HCT116 (cell line): ENCODE measurements around the gene ZNF521. TPM values are rescaled to one million over a fixed set of nuclear protein-coding genes. Genes with fewer than 3 reads are reported as not detected.

Source experiments
- ATAC-seq: fragments of 200-7000 bp; cut with Tn5 transposase; 2 replicates; pipeline ENCODE4 v1.9.1; 2020; ENCODE audit warnings: mild to moderate bottlenecking, moderate library complexity
- BruUV-seq: library from RNA; stranded (reverse); fragments of 400-500 nt; replicated peaks from 2 replicates; lab custom pipeline; 2021; lab: Mats Ljungman, UMichigan
- CTCF ChIA-PET: fragments of 300-600 bp; sonication (Branson Sonifier 250); formaldehyde crosslinking; loops from one replicate; lab custom pipeline; 2021; ENCODE audit warnings: antibody characterized with exemption; lab: Charles Lee
- POLR2A ChIA-PET: fragments of 300-600, 350-600 bp; sonication (Branson Sonifier 250); formaldehyde crosslinking; loops from one replicate; lab custom pipeline; 2021; ENCODE audit warnings: antibody characterized with exemption; lab: Charles Lee
- RAD21 ChIA-PET, 2 experiments: fragments of 300-600 bp; sonication (Branson Sonifier 250); formaldehyde crosslinking; loops; one replicate each; lab custom pipeline; 2023; ENCODE audit warnings: low total read pairs in 2 of 2; ENCODE audit not compliant: uncharacterized antibody in 2 of 2, unreplicated experiment in 2 of 2, low non-redundant PET in 1 of 2; lab: Charles Lee
- DNase-seq: peaks from one replicate; pipeline ENCODE4 v3.0.0-alpha.2; 2010; ENCODE audit warnings: low read depth, low spot score
- H2AFZ ChIP-seq: fragments of 200-600 bp; shearing (Covaris generic), sonication (generic); 2 replicates; pipeline ENCODE4 v1.6.1; 2017; ENCODE audit warnings: low read depth, mixed run types, mixed read lengths, antibody characterized with exemption, low read length; ENCODE audit not compliant: poor library complexity, severe bottlenecking
- H3K27ac ChIP-seq: 2 replicates; pipeline ENCODE4 v1.5.1; 2012; ENCODE audit warnings: low read depth, low read length
- H3K27me3 ChIP-seq: fragments of 200-600 bp; sonication (generic); 2 replicates; pipeline ENCODE4 v1.6.1; 2016; ENCODE audit warnings: mixed run types, low read length, mixed read lengths; ENCODE audit not compliant: insufficient read depth
- H3K36me3 ChIP-seq, 2 experiments: fragments of 200-500 bp in 1 of 2; fragments of 200-600 bp in 1 of 2; sonication (Bioruptor generic) in 1 of 2; sonication (generic) in 1 of 2; 2 replicates each; pipeline versions ENCODE4 v1.5.1 to v1.6.1; 2014 to 2016; ENCODE audit warnings: low read length in 2 of 2, inconsistent platforms in 1 of 2, mixed read lengths in 1 of 2, mixed run types in 1 of 2; ENCODE audit not compliant: insufficient read depth in 2 of 2, control insufficient read depth in 1 of 2
- H3K4me1 ChIP-seq, 2 experiments: fragments of 200-600 bp in 1 of 2; sonication (generic) in 1 of 2; 2 replicates each; pipeline versions ENCODE4 v1.5.1 to v1.6.1; 2012 to 2017; ENCODE audit warnings: low read length in 2 of 2, inconsistent platforms in 1 of 2, mild to moderate bottlenecking in 1 of 2, mixed read lengths in 1 of 2, mixed run types in 1 of 2, moderate library complexity in 1 of 2; ENCODE audit not compliant: insufficient read depth in 2 of 2, control insufficient read depth in 1 of 2
- H3K4me2 ChIP-seq: fragments of 200-600 bp; sonication (generic); 2 replicates; pipeline ENCODE4 v1.6.1; 2017; ENCODE audit warnings: mixed run types, low read length, mixed read lengths
- H3K4me3 ChIP-seq, 2 experiments: fragments of 200-600 bp in 1 of 2; sonication (generic) in 1 of 2; replicated peaks in 1 of 2; 2 replicates each; pipeline ENCODE4 v1.5.1; 2011 to 2016; ENCODE audit warnings: low read length in 2 of 2, control low read depth in 1 of 2, low read depth in 1 of 2, mild to moderate bottlenecking in 1 of 2, mixed read lengths in 1 of 2, mixed run types in 1 of 2
- H3K79me2 ChIP-seq: fragments of 200-600 bp; sonication (generic); 2 replicates; pipeline ENCODE4 v1.6.1; 2017; ENCODE audit warnings: mild to moderate bottlenecking, mixed run types, low read length, moderate library complexity, mixed read lengths; ENCODE audit not compliant: insufficient read depth
- H3K9ac ChIP-seq: fragments of 200-600 bp; sonication (generic); 2 replicates; pipeline ENCODE4 v1.6.1; 2016; ENCODE audit warnings: low read length, mixed read lengths
- H3K9me2 ChIP-seq: fragments of 200-600 bp; sonication (generic), shearing (Covaris generic); 2 replicates; pipeline ENCODE4 v1.6.1; 2017; ENCODE audit warnings: mixed run types, mild to moderate bottlenecking, moderate library complexity; ENCODE audit not compliant: insufficient read depth
- H3K9me3 ChIP-seq, 2 experiments: fragments of 200-500 bp in 1 of 2; fragments of 200-600 bp in 1 of 2; sonication (Bioruptor generic) in 1 of 2; sonication (generic) in 1 of 2; 2 replicates each; pipeline ENCODE4 v1.6.1; 2014 to 2017; ENCODE audit warnings: low read length in 2 of 2, mixed read lengths in 2 of 2, inconsistent platforms in 1 of 2, low read depth in 1 of 2, mild to moderate bottlenecking in 1 of 2, mixed run types in 1 of 2, moderate library complexity in 1 of 2; ENCODE audit not compliant: control insufficient read depth in 1 of 2, insufficient read depth in 1 of 2
- H4K20me1 ChIP-seq: fragments of 200-600 bp; sonication (generic), shearing (Covaris generic); 2 replicates; pipeline ENCODE4 v1.6.1; 2017; ENCODE audit warnings: mixed run types, mild to moderate bottlenecking, moderate library complexity; ENCODE audit not compliant: insufficient read depth
- ATF3 ChIP-seq: IDR thresholded peaks from 2 replicates; pipeline ENCODE4 v1.6.1; 2012
- CEBPB ChIP-seq: IDR thresholded peaks from 2 replicates; pipeline ENCODE4 v1.6.1; 2012; ENCODE audit warnings: low read depth
- ELF1 ChIP-seq: IDR thresholded peaks from 2 replicates; pipeline ENCODE4 v1.6.1; 2012; ENCODE audit warnings: low read depth, borderline replicate concordance
- EZH2phosphoT487 ChIP-seq: fragments of 200-600 bp; IDR thresholded peaks from 2 replicates; pipeline ENCODE4 v1.6.1; 2018; ENCODE audit warnings: antibody characterized with exemption, borderline replicate concordance
- FOSL1 ChIP-seq: IDR thresholded peaks from 2 replicates; pipeline ENCODE4 v1.6.1; 2012; ENCODE audit warnings: low read depth
- POLR2AphosphoS5 ChIP-seq: IDR thresholded peaks from 2 replicates; pipeline ENCODE4 v1.6.1; 2011; ENCODE audit warnings: mild to moderate bottlenecking, low read depth, low read length, moderate library complexity
- SIN3A ChIP-seq: IDR thresholded peaks from 2 replicates; pipeline ENCODE4 v1.6.1; 2012; ENCODE audit warnings: low read depth
- YY1 ChIP-seq: IDR thresholded peaks from 2 replicates; pipeline ENCODE4 v1.6.1; 2011; ENCODE audit warnings: low read length, low read depth, moderate library complexity, mild to moderate bottlenecking; ENCODE audit not compliant: insufficient replicate concordance; ENCODE audit errors: extremely low read depth
- ZBTB33 ChIP-seq: IDR thresholded peaks from 2 replicates; pipeline ENCODE4 v1.6.1; 2011; ENCODE audit warnings: mild to moderate bottlenecking, low read length, moderate library complexity; ENCODE audit not compliant: insufficient replicate concordance; ENCODE audit errors: extremely low read depth
- intact Hi-C: fragments of 100-400 bp; cut with micrococcal nuclease; formaldehyde crosslinking; loops from 2 replicates; pipeline ENCODE4 v1.10.0; 2022
- total RNA-seq: library from RNA; stranded (reverse); gene quantifications from one replicate; pipeline ENCODE4 v1.2.1, GENCODE V29; 2021; ENCODE audit not compliant: unreplicated experiment

The ZNF521 gene
- total RNA-seq, 1 experiment from 2014 or later, result 0.10 TPM

GRCh38 chr18:25075783-25076182 is 276.2 kb downstream of the ZNF521 start:
- H3K4me3 ChIP-seq, result no peak overlapping the region
- peaks cover 12% of the 10 kb centered on the region for H3K27me3 ChIP-seq
- H3K79me2 ChIP-seq, result no peaks in the 10 kb centered on the region
- no peak for DNase-seq
- H3K9ac ChIP-seq, result no peak overlapping the region
- no peak for TF ChIP-seq POLR2AphosphoS5
- H3K9me2 ChIP-seq, result no peaks in the 10 kb centered on the region
- H3K27ac ChIP-seq, result no peak overlapping the region
- no peak for ATAC-seq
- intact Hi-C loops, result no loop called here
- no TSS peak for BruUV-seq
- H4K20me1 ChIP-seq, result no peaks in the 10 kb centered on the region
- H3K4me2 ChIP-seq, result no peak overlapping the region
- no peaks in the 10 kb centered on the region for H3K4me1 ChIP-seq
- ChIA-PET RAD21 (no interaction called here), CTCF (no interaction called here), POLR2A (no interaction called here)
- H2AFZ ChIP-seq, result no peak overlapping the region
- no peaks in the 10 kb centered on the region for H3K36me3 ChIP-seq
- H3K9me3 ChIP-seq, result no peaks in the 10 kb centered on the region

GRCh38 chr18:25075331-25075730 is 276.6 kb downstream of the ZNF521 start:
- intact Hi-C loops, result no loop called here
- Histone ChIP-seq H3K9me3 (no peaks in the 10 kb centered on the region), H3K9ac (no peak overlapping the region), H3K27me3 (peaks cover 12% of the 10 kb centered on the region), H3K4me1 (no peaks in the 10 kb centered on the region), H4K20me1 (no peaks in the 10 kb centered on the region), H3K4me3 (no peak overlapping the region), H3K9me2 (no peaks in the 10 kb centered on the region), H3K27ac (no peak overlapping the region), H2AFZ (no peak overlapping the region), H3K4me2 (no peak overlapping the region), H3K36me3 (no peaks in the 10 kb centered on the region), H3K79me2 (no peaks in the 10 kb centered on the region)
- BruUV-seq, result no TSS peak
- POLR2A ChIA-PET, result no interaction called here
- CTCF ChIA-PET, result no interaction called here
- ATAC-seq (no peak), DNase-seq (no peak)
- TF ChIP-seq ELF1, result no peak
- TF ChIP-seq CEBPB, result no peak
- no peak for TF ChIP-seq FOSL1
- RAD21 ChIA-PET, result no interaction called here

GRCh38 chr18:25074925-25075324 is 277.0 kb downstream of the ZNF521 start:
- Histone ChIP-seq H3K4me1 (no peaks in the 10 kb centered on the region), H3K36me3 (no peaks in the 10 kb centered on the region), H4K20me1 (no peaks in the 10 kb centered on the region), H3K27me3 (peaks cover 12% of the 10 kb centered on the region), H3K79me2 (no peaks in the 10 kb centered on the region), H3K27ac (no peak overlapping the region), H3K9ac (no peak overlapping the region), H3K4me3 (no peak overlapping the region), H3K4me2 (no peak overlapping the region), H2AFZ (no peak overlapping the region), H3K9me3 (no peaks in the 10 kb centered on the region), H3K9me2 (no peaks in the 10 kb centered on the region)
- no TSS peak for BruUV-seq
- ChIA-PET POLR2A (no interaction called here), RAD21 (no interaction called here), CTCF (no interaction called here)
- DNase-seq, result no peak
- ATAC-seq, result no peak
- intact Hi-C loops, result no loop called here
- no peak for TF ChIP-seq EZH2phosphoT487
- TF ChIP-seq YY1, result no peak
- no peak for TF ChIP-seq POLR2AphosphoS5
- no peak for TF ChIP-seq ATF3
- TF ChIP-seq CEBPB, result no peak
- TF ChIP-seq SIN3A, result no peak
- TF ChIP-seq ZBTB33, result no peak
